ENCODE measurements around the gene KRR1.

DNA sequence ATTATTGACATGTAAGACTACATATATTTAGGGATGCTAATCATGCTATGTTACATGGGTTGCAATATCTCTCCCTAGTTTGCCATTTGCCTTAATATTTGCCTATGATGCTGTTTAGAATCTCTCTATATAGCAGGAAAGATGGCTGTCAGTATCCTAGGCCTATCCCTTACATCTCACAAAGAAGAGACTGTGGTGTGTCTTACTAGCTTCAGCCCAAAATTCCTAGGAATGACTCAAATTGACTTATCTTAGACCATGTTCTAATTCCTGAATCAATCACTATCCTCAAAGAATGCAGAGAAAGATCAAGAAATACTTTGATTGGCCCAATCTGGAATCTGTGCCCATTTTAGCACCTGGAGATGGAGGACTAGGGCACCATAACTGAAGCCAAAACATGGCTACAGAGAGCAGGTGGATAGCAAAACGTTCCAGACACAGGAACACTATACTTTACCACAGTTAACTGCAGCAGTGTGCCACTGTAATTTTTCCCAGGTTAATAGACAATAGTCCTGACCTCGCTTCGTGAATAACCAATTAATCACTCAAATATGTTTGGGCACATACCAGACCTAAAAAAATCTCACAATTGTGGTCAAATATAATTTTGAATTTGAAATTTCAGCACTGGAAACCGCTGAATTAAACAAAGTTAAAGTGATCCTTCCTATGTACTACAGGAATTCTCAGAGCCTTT lies 63.6 kb downstream of the KRR1 start:
- TF ChIP-seq, protein P1, sequence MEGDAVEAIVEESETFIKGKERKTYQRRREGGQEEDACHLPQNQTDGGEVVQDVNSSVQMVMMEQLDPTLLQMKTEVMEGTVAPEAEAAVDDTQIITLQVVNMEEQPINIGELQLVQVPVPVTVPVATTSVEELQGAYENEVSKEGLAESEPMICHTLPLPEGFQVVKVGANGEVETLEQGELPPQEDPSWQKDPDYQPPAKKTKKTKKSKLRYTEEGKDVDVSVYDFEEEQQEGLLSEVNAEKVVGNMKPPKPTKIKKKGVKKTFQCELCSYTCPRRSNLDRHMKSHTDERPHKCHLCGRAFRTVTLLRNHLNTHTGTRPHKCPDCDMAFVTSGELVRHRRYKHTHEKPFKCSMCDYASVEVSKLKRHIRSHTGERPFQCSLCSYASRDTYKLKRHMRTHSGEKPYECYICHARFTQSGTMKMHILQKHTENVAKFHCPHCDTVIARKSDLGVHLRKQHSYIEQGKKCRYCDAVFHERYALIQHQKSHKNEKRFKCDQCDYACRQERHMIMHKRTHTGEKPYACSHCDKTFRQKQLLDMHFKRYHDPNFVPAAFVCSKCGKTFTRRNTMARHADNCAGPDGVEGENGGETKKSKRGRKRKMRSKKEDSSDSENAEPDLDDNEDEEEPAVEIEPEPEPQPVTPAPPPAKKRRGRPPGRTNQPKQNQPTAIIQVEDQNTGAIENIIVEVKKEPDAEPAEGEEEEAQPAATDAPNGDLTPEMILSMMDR (IDR thresholded peaks at IDR 0.05): no peak
- no peak for TF ChIP-seq POLR2A (IDR thresholded peaks at IDR 0.05)
- no peak for TF ChIP-seq EP300 (IDR thresholded peaks at IDR 0.05)
